Keratinocyte (primary cell): Measurements from ENCODE around the gene KCNJ15.

Source experiments
- CTCF ChIP-seq, 3 experiments: IDR thresholded peaks in 1 of 3; conservative IDR thresholded peaks in 1 of 3; optimal IDR thresholded peaks in 1 of 3; 2 replicates in 2 of 3; 3 replicates in 1 of 3; pipeline versions ENCODE3 to v1.5.1; 2011; ENCODE audit warnings: low read length in 3 of 3, mild to moderate bottlenecking in 3 of 3, moderate library complexity in 2 of 3, control low read depth in 1 of 3, inconsistent platforms in 1 of 3; ENCODE audit not compliant: insufficient read depth in 2 of 3; ENCODE audit errors: extremely low read depth in 1 of 3
- EZH2 ChIP-seq: IDR thresholded peaks from one replicate; pipeline ENCODE4 v1.6.1; 2012; ENCODE audit warnings: inconsistent platforms, mild to moderate bottlenecking, low read length, moderate library complexity

- TF ChIP-seq CTCF (optimal IDR thresholded peaks at IDR 0.05 in 1 of 3, IDR thresholded peaks at IDR 0.05 in 1 of 3, conservative IDR thresholded peaks at IDR 0.05 in 1 of 3; ENCODE audit: extremely low read depth in 1 of 3, insufficient read depth in 2 of 3, low read length in 3 of 3) (no peak), EZH2 (no peak)
Observed at GRCh38 chr21:38315122-38315521, 58.3 kb downstream of the KCNJ15 start.
